GM18517 (cell line): ENCODE data around the gene MFNG.
"Not testable (repeated sequence)": the region's sequence is repeated elsewhere in the genome, so short reads cannot be mapped to it uniquely, and the experiment has no call there.

ENCODE experiments used
- ATAC-seq: cut with Tn5 transposase; IDR thresholded peaks from one replicate; pipeline ENCODE4 v1.9.1; 2021; ENCODE audit warnings: mild to moderate bottlenecking, moderate library complexity; ENCODE audit not compliant: unreplicated experiment

The MFNG gene

DNA sequence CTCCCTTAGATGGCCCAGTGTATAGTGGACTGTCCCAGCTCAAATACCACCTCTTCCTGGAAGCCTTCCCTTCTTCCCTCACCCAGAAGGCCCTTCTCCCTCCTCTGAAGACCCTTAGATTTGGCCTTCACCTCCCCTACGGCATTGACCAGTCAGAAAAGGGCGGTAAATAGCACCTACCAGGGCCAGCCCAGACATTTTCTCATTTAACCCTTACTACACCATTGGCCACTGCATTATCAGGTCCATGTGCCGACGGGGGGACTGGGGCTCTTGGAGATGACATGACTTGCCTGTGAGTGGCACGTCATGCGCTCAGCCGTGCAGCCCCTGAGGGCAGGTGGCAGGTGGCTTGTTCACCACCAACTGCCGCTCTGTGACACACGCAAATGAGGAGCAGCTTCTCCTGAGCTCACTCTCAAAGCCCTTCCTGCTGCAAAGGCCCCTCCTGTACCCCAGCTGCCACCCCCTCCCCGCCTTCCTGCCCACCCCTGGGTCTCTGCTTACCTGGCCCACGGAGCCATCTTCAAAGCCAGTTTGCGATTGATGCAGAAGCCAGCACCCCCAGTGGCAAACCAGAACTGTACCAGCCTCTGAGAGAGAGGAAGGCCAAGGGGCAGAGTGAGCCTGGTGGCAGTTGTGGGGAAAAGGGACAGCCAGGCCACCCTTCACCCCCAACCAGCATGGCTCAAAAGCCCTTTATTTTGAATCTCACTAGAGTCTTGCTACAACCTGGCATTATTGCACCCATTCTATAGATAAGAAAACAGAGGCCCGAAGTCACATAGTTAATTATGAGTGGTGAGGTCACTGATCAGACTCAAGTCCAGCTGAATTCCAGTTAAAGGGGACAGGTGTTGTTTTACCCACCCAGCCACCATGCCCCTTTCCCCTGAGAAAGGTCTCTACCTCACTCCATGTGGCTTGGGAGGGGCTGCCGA, 9.5 kb downstream of the MFNG start:
- no peak for ATAC-seq

- no peak for ATAC-seq
Measured at GRCh38 chr22:37474447-37475090, 11.6 kb downstream of the MFNG start.

DNA sequence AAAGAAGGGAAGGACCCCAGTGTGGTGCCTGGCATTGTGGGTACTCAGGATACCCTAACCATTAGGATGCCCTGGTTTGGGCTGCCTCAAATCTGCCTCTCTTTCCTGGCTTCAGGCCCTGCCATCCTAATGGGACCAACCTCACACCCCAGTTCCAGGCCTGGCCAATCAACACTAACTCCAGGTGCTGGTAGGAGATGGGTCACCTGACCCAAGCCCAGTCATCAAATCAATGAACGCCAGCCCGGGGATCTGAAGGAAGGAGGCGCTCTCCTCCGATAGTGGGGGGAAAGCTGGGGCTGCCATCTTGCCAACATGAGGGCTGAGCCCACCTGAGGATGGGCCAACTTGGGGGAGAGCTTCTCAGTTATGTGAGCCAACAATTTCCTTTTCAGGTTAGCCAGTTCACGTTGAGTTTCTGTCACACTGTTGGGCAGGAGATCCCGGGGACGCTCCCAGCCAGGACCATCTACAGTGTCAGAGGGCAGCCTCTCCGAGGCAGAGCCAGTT, 12.7 kb downstream of the MFNG start:
- ATAC-seq = no peak

DNA sequence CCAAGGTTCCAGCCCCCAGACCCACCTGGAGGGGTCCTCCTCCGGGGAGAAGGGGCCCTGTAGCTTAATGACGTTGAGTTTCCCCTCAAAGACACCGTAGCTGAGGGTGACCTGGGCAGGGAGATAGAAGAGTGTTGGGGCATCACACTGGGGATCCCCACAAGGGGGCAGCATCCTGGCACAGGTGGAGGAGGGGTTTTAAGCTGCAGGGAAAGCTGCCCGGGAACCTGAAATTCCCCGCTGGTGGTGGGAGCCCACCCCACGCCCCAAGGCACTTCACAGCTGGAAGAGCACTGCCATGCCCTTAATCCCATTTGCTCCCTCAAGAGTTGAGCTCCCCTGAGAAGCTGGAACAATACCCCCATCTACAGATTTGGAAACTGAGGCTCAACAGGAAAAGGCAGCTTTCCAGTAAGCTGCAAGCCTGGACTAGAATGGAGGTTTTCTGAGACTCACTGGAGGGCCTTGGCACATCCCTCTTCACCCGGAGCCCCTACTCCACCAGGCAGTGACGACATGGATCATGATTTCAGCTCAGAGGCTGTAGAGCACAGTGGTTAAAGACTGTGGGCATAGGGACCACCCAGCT, 13.7 kb downstream of the MFNG start:
- no peak for ATAC-seq

- no peak for ATAC-seq
Measured at GRCh38 chr22:37471727-37472417, 14.3 kb downstream of the MFNG start.

GRCh38 chr22:37470087-37470445, 16.1 kb downstream of the MFNG start:
- no peak for ATAC-seq

DNA sequence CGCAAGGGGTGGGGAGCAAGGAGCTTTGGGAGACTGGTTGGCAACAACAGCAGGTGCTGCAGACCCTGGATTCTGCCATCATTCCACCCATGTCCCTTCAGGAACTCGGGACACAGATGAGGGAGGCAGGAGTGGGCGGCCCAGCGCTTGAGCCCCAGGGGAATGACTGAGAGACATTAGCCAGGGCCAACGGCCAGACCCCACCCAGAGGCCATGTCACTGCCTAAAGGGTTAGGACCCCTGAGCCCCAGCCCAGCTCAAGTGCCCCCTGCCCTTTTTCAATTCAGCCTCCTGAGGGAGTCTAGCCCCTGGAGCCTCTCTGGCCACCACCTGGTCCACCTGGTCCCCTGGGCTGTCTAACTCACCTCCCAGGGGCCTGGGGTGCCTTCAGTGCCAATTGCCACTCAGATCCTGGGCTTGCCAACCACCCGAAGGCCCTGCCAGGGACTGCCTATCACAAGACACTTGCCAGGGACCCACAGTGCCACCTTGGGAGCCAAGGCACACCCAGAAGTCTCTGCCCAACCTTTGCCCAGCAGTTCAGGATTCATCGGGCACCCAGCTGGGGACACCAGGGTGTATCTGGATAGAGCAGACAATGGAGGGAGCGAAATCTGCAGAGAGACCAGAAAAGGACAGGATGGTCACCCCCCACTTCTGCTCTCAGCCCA, 16.6 kb downstream of the MFNG start:
- ATAC-seq = no peak

GRCh38 chr22:37468201-37468695, 17.9 kb downstream of the MFNG start:
- ATAC-seq = not testable (repeated sequence)

- ATAC-seq = no peak
Measured at GRCh38 chr22:37467391-37467955, 18.7 kb downstream of the MFNG start.

- no peak for ATAC-seq
Measured at GRCh38 chr22:37464181-37464580, 22.0 kb downstream of the MFNG start.

DNA sequence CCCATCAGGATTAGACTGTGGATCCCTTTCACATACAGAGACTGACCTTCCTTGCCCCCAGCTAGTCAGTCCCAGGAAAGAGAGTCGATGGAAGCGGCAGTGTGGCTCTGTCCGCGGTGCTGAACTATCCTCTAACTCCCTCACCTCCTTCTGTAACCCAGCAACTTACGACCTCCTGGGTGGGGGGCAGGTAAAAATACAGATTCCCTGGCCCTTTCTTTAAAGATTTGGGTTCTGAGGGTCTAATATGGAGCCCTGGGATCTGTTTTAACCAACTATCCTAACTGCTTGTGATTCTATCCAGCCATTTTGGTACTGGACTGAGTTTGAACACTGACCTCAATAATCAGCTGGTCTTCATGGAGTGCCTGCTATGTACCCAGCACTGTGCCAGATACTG, 23.2 kb downstream of the MFNG start:
- no peak for ATAC-seq

DNA sequence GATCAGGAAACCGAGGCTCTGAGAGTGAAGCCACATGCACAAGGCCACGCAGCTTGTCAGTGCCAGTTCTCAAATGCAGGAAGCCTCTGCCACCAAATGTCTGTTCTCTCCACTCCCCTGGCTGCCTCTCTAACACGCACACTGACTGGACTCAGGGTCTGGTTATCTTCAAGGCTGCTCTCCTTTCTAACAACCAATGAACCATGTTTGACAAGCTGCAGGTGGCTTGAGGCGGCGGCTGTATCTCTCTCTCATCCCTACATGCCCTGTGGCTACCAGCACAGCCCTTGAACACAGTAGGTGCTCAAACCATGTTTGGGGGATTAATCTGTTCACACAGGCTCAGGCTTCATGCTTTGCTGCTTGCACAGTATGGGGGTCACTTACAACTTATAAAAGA, 23.7 kb downstream of the MFNG start:
- ATAC-seq = no peak

GRCh38 chr22:37461961-37462360, 24.2 kb downstream of the MFNG start:
- no peak for ATAC-seq

GRCh38 chr22:37460684-37461083, 25.5 kb downstream of the MFNG start:
- no peak for ATAC-seq

DNA sequence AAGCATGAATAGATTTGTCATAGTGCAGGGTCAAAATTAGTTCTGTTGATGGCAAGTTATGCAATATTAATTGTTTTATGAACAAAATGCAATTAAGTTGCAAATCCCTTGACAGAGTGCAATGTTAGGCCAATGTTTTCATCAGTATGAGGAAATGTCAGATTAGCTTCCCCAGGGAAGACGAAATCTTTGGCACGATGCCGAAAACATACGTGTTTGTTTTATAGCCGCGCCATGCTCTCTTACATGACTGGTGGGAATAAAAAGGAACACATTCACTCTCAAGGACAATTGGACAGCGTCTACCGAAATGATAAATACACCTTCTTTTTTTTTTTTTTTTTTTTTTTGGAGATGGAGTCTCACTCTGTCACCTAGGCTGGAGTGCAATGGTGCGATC, 27.0 kb downstream of the MFNG start:
- no peak for ATAC-seq

- no peak for ATAC-seq
Measured at GRCh38 chr22:37457093-37457893, 28.9 kb downstream of the MFNG start.

GRCh38 chr22:37456346-37456745, 29.8 kb downstream of the MFNG start:
- no peak for ATAC-seq

GRCh38 chr22:37455896-37456295, 30.3 kb downstream of the MFNG start:
- ATAC-seq = no peak
